ENCODE results near the gene RAX. TPM values are rescaled to one million over a fixed set of nuclear protein-coding genes. Genes with fewer than 3 reads are reported as not detected.

The RAX gene
- total and polyA plus RNA-seq, 10 of the 15 experiments (the other 5 are each of a cell fraction or from before 2014, with no cell fraction given): not detected

DNA sequence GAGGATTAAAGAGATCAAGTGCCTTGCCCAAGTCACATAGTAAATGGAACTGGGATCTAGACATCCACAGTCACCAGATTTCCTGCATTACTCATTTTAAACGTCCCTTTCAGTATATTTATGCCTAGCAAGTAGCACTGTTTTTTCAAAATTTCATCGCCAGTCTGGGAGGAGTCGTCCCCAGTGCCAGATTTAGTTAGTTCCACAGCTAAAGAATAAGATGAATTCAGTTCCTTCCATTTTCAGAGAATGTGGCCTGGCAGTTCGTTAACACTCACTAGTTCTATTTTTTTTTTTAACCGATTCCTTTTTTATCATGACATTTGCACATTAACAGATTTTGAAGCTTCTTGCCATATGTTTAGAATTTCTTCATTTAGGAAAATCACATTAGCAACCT is 42.1 kb downstream of the RAX start:
- no peaks in the 10 kb centered on the region for H3K4me1 ChIP-seq (ENCODE audit: control insufficient read depth, insufficient read depth, low read length)
- no peak overlapping the region for H3K4me2 ChIP-seq (ENCODE audit: control insufficient read depth, insufficient read depth)
- TF ChIP-seq ZNF207 (IDR thresholded peaks at IDR 0.05; ENCODE audit: borderline replicate concordance): no peak
- TF ChIP-seq ZNF274 (IDR thresholded peaks at IDR 0.05; ENCODE audit: insufficient read depth, insufficient read length): no peak
- no peak for TF ChIP-seq TCF12 (IDR thresholded peaks at IDR 0.05; ENCODE audit: low read depth, low read length)
- TF ChIP-seq, protein P1, sequence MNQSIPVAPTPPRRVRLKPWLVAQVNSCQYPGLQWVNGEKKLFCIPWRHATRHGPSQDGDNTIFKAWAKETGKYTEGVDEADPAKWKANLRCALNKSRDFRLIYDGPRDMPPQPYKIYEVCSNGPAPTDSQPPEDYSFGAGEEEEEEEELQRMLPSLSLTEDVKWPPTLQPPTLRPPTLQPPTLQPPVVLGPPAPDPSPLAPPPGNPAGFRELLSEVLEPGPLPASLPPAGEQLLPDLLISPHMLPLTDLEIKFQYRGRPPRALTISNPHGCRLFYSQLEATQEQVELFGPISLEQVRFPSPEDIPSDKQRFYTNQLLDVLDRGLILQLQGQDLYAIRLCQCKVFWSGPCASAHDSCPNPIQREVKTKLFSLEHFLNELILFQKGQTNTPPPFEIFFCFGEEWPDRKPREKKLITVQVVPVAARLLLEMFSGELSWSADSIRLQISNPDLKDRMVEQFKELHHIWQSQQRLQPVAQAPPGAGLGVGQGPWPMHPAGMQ (IDR thresholded peaks at IDR 0.05; ENCODE audit: borderline replicate concordance): no peak
- no peak for TF ChIP-seq FOXM1 (IDR thresholded peaks at IDR 0.05; ENCODE audit: low read depth, low read length)
- TF ChIP-seq, protein P2, sequence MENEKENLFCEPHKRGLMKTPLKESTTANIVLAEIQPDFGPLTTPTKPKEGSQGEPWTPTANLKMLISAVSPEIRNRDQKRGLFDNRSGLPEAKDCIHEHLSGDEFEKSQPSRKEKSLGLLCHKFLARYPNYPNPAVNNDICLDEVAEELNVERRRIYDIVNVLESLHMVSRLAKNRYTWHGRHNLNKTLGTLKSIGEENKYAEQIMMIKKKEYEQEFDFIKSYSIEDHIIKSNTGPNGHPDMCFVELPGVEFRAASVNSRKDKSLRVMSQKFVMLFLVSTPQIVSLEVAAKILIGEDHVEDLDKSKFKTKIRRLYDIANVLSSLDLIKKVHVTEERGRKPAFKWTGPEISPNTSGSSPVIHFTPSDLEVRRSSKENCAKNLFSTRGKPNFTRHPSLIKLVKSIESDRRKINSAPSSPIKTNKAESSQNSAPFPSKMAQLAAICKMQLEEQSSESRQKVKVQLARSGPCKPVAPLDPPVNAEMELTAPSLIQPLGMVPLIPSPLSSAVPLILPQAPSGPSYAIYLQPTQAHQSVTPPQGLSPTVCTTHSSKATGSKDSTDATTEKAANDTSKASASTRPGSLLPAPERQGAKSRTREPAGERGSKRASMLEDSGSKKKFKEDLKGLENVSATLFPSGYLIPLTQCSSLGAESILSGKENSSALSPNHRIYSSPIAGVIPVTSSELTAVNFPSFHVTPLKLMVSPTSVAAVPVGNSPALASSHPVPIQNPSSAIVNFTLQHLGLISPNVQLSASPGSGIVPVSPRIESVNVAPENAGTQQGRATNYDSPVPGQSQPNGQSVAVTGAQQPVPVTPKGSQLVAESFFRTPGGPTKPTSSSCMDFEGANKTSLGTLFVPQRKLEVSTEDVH (IDR thresholded peaks at IDR 0.05; ENCODE audit: low read depth, partially characterized antibody): no peak
- no peak for TF ChIP-seq NFIC (IDR thresholded peaks at IDR 0.05; ENCODE audit: low read depth, low read length)
- no peak overlapping the region for H2AFZ ChIP-seq (ENCODE audit: control insufficient read depth, low read depth, low read length)
- WGBS (ENCODE audit: insufficient coverage, insufficient replicate concordance, low lambda C conversion rate, missing lambda C conversion rate): 23% methylated on average over 5 of the region's 5 CpGs
- no peak overlapping the region for H3K27ac ChIP-seq (ENCODE audit: control insufficient read depth, insufficient read depth)
- intact Hi-C loops (cut with micrococcal nuclease; ENCODE audit: unreplicated experiment): no loop called here
- H3K27me3 ChIP-seq (replicated peaks in 1 of 2; ENCODE audit: control insufficient read depth in 2 of 2, insufficient read depth in 2 of 2, low read length in 1 of 2): peaks cover 0 to 6% of the 10 kb centered on the region in 2 experiments; a peak in 1 of 4 replicates
- ChIA-PET SMC1A (ENCODE audit: uncharacterized antibody, unreplicated experiment) (interaction anchor here (1.1 to 2.1 kb wide), 5 partner anchors 9 to 171 kb away, joined by 3 to 8 read pairs (median 5); no protein-coding TSS in a partner anchor), POLR2A (no interaction called here), RAD21 (ENCODE audit: unreplicated experiment) (interaction anchor here (1.7 kb wide), 1 partner anchor 88 kb away, joined by 4 read pairs; no protein-coding TSS in a partner anchor), CTCF (interaction anchor here (1.8 to 4.4 kb wide), 2 partner anchors 172 to 228 kb away, joined by 4 to 23 read pairs; no protein-coding TSS in a partner anchor)
- FAIRE-seq: no peak
- no peaks in the 10 kb centered on the region for H3K79me2 ChIP-seq (ENCODE audit: control insufficient read depth, insufficient read depth, low read length)
- H3K4me3 ChIP-seq: no peak overlapping the region
- in situ Hi-C loops (cut with MboI): no loop called here
- no peak overlapping the region for H3K9ac ChIP-seq (ENCODE audit: control insufficient read depth, insufficient read depth, low read length)
- no peak for ATAC-seq
- no peaks in the 10 kb centered on the region for H3K9me3 ChIP-seq (replicated peaks; ENCODE audit: control insufficient read depth, insufficient read depth, low read length)
- no peaks in the 10 kb centered on the region for H3K36me3 ChIP-seq (ENCODE audit: control insufficient read depth in 2 of 2, insufficient read depth in 2 of 2, low read length in 1 of 2)
- no peaks in the 10 kb centered on the region for H4K20me1 ChIP-seq (ENCODE audit: control insufficient read depth, insufficient read depth)
- DNase-seq (ENCODE audit: low read depth, low spot score): no peak
- no TSS peak for BruUV-seq (replicated peaks)
